HG03565 (cell line): Measurements from ENCODE around the gene FCN1.
"Not testable (repeated sequence)": the region's sequence is repeated elsewhere in the genome, so short reads cannot be mapped to it uniquely, and the experiment has no call there.

Source experiments
- ATAC-seq: cut with Tn5 transposase; IDR thresholded peaks from one replicate; pipeline ENCODE4 v1.9.1; 2021; ENCODE audit warnings: mild to moderate bottlenecking, moderate library complexity; ENCODE audit not compliant: unreplicated experiment

FCN1 gene

GRCh38 chr9:134917431-134918373 is at the start of gene FCN1:
Gene FCN1 (minus strand): TSS chr9:134917912. CDS start chr9:134917871, 41 bp downstream.
- no peak for ATAC-seq

- ATAC-seq, result no peak
These were observed 49.2 kb upstream of the FCN1 start for GRCh38 chr9:134966697-134967546.

GRCh38 chr9:134966270-134966669 is 48.6 kb upstream of the FCN1 start:
- ATAC-seq, result no peak

GRCh38 chr9:134965851-134966250 is 48.1 kb upstream of the FCN1 start:
- ATAC-seq, result no peak

DNA sequence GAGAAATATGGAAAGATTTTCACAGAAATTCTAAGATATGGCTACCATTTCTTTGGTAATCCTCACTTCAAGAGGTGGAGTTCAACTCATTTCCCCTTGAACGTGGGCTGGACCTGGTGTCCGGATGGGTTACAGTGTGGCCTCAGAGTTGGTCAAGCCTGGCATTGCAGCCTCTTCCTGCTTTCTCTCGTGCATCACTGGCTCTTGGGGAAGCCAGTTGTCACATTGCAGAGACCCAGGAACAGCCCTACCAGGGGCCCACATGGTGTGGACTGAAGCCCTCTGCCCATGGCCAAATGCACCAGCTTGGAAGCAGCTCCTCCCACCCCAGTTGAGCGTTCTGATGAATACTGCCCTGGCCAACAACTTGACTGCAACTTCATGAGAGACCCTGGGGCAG is 47.7 kb upstream of the FCN1 start:
- no peak for ATAC-seq

DNA sequence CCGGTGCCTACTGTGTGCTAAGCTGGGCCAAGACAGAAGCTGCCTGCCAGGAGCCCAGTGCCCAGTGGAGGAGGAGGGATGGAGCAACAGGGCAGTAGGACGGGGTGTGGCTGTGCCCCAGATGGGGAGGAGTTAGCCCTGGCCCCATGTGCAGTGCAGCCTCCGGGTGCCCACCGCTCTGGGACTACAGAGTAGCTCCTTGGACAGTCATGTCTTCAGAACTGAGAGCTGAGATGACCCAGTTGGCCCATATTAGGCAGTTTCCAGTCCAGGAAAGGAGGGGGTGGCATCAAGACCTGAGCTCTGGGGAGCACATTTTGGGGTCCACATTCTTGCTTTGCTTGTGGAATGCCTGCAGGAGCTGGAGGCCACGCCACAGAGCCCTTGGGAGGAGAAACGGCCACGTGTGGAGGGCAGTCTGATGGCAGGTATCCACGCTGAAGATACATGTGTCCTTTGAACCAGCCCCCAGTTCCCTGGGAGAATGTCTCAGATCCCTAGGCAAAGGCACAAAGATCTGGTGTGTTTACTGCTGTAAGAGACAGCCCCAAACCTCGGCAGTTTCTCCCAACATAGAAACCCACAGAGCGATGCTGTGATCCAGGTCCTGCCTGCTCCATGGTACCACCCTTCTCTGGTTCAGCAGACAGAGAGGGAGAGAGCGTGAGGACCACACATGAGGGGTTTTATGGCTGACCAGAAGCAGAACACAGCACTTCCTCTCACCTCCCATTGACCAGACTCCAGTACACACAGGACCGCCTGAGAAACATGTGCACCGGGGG is 46.8 kb upstream of the FCN1 start:
- ATAC-seq, result no peak

GRCh38 chr9:134963546-134963945 is 45.8 kb upstream of the FCN1 start:
- ATAC-seq, result no peak

DNA sequence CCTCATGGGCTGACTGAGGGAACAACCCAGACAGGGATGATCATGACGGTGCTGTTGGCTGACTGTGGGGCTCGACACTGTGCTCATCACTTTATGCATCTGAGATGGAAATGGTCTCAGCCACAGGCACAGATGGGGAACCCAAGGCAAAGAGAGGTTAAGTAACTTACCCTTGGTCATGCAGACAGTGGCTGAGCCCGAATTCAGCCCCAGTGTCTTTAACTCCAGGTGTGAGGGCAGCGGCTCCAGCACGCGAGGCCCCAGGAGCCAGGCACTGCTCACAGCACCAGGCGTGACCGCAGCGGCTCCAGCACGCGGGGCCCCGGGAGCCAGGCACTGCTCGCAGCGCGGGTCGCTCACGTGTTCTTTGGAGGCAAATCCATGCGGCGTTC is 45.3 kb upstream of the FCN1 start:
- ATAC-seq, result no peak

- ATAC-seq, result no peak
These were observed 44.6 kb upstream of the FCN1 start for GRCh38 chr9:134962065-134962972.

DNA sequence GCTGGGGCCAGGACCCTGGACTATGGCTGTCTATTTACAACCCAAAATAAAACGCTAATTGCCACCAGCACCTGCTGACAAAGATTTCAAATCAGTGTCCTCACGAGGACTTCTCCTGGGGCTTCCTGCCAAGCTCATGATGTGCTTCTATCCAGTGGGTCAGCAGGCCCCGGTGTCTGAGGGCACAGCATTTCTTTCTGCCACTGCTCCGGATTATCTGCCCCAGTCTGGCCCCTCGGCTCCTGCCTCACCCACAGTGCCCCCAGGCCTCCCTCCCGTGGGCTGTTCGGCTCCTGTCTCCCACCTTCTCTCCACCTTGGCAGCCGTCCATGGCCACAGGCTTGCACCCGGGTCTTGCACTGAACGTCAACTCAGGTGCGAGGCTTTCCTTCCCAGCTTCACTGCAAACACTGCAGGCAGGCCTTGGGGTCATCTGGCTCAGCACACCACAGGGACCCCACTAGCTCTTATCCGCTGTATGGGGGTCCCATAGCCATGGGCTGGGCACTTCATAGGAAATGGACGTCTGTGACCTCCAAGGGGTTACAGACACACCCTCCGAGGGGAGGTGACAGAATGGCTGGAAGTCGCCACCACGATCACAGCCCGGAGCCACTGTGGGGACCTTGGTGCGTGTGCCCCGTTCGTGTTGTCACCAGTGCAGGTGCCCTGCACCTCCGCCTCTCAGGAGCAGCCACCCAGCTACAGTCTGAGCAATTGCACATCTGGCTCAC is 43.8 kb upstream of the FCN1 start:
- ATAC-seq, result no peak

GRCh38 chr9:134960701-134961181 is 43.0 kb upstream of the FCN1 start:
- no peak for ATAC-seq

DNA sequence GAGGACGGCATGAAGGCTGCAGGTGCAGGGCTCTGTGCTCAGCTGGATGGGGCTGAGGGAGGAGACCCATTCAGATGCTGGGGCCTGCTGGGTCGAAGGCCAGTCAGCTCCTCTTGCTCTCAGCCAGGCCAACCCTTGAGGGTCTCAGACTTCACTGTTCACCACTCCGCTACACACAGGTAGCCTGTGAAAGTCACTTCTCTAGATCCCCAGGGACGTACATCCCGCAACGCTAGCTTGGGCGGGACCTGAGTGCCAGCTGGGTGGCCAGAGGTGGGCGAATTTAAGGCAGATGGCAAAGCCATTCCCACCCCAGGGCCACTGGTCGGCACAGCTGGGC is 42.2 kb upstream of the FCN1 start:
- ATAC-seq, result no peak

DNA sequence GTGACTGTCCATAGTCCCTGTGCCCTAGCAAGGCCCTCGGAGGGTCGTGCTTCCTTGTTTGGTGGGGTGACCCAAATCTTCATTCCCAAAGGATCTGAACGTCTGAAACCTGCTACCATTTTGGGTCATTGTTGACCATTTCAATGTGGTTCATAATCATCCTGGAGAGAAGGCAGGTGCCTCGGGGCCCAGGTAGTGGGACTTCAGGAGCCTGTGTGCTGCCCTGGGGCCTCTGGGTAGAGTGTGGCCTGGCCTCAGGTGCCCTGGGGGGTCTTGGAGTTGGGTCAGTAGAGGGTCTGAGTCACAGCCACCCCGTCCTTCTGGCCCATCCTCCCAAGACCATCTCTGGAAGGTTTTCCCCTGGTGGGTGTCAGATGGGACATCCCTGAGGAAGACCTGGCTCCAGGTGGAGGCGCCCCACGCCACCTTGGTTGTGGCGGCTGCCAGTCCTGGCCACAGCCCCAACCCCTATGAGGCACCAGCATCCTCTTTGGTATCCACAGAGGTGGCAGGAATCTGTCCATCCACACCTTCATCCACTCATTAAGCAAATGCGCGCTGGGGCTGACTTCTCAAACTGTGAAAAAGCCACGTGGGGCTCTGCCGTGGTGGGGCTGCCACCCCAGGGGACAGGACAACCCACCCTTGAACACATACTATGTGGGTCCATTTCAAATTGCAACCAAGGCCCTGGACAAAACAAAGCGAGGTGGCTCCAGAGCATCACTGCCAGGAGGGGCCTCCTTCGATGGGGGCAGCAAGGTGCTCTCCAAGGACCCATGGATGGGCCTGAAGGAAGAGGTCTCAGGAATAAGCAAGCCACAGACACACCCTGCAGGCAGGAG is 41.6 kb upstream of the FCN1 start:
- ATAC-seq, result no peak

DNA sequence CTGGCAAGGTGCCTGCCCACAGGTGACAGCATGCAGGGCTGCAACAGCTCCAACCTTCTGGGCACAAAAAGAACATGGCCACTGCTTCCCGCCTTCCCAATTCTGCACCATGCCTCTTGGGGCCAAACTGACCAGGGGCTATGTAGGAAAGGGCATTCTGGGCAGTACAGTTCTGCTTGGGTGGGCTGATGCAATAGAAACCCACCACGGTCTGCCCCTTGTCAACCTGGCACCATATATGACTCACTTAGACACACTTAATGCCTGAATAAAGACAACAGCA is 40.2 kb upstream of the FCN1 start:
- no peak for ATAC-seq

DNA sequence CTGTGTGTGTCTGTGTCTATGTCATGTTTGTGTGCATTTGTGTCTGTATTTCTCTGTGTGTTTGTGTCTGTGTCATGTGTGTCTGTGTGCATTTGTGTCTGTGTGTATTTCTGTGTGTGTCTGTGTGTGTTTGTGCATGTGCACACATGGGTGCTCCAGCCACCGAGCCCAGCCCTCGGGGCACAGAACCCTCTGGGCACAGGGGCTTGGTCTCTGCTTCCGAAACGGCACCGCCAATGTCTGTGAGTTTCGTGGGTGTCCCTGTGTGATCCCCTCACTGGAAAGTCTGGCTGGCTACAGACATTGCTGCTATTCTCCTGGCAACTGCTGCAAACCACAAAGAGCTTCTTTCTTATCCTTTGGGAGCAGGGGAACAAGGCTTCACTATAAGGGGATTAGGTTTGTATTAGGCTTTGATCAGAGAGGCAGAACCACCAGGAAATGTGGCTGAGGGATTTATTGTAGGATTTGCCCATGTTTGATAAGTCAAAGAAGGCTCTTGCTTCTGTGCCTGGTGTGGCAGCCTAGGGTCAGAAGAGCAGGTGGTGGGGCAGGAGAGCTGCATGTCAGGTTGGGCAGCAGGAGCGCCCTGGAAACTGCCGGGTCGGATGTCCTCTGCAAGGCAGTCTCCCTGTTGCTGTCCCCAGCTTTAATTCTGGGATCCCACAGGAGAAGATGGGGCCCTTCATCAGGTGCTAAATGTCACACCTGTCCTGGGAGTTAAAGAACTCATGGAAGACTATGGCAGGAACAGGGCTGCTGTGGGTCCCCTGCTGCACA is 39.6 kb upstream of the FCN1 start:
- no peak for ATAC-seq

DNA sequence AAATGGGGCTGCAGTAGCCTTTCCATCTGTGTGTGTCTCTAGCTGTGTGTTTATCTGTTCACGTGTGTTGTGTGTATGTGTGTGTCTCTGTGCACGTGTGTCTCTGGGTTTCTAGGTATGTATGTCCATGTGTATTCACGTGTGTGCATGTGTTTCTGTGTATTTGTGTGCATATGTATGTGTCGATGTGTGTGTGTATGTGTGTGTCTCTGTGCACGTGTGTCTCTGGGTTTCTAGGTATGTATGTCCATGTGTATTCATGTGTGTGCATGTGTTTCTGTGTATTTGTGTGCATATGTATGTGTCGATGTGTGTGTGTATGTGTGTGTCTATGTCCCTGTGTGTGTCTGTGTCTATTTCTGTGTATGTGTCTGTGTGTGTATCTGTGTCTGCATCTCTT is 38.7 kb upstream of the FCN1 start:
- ATAC-seq, result not testable (repeated sequence)

- ATAC-seq, result no peak
These were observed 38.1 kb upstream of the FCN1 start for GRCh38 chr9:134955801-134956200.

GRCh38 chr9:134955156-134955555 is 37.4 kb upstream of the FCN1 start:
- ATAC-seq, result no peak
